Stomach (tissue), 4 donors: ENCODE data around the gene COMMD7.

ENCODE experiments used
- POLR2A ChIP-seq, 4 donors: fragments of 450-650 bp; IDR thresholded peaks; one replicate each; pipeline ENCODE4 v1.6.1; 2016; ENCODE audit warnings: antibody characterized with exemption in 4 of 4, control low read depth in 2 of 4, mild to moderate bottlenecking in 1 of 4, moderate library complexity in 1 of 4
- TF ChIP-seq, protein P1 (sequence below), 7 experiments: fragments of 450-650 bp in 4 of 7; fragments of 200-600 bp in 3 of 7; sonication (generic) in 3 of 7; IDR thresholded peaks; one replicate each; pipeline ENCODE4 v1.5.1; 2016 to 2019; ENCODE audit warnings: antibody characterized with exemption in 7 of 7, control low read depth in 2 of 7, mild to moderate bottlenecking in 1 of 7

DNA sequence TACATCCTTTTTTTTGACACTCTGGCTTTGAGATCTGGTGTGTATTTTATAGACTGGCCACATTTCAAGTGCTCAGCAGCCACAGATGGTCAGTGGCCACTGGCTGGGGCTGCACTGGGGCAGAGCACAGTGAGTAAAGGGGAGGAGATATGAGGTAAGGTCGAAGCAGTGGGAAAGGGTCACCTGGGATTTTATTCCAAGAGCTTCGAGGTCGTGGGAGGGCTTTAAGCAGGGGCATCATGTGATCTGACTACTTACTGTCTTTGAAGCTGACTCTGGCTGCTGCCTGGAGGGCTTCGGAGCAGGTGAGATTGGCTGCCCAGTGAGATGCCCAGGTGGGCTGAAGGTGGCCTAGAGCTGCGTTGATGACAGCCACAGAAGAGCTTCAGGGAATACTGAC is 76.2 kb downstream of the COMMD7 start:
- TF ChIP-seq POLR2A (IDR thresholded peaks at IDR 0.05): no peak
- TF ChIP-seq, protein P1, sequence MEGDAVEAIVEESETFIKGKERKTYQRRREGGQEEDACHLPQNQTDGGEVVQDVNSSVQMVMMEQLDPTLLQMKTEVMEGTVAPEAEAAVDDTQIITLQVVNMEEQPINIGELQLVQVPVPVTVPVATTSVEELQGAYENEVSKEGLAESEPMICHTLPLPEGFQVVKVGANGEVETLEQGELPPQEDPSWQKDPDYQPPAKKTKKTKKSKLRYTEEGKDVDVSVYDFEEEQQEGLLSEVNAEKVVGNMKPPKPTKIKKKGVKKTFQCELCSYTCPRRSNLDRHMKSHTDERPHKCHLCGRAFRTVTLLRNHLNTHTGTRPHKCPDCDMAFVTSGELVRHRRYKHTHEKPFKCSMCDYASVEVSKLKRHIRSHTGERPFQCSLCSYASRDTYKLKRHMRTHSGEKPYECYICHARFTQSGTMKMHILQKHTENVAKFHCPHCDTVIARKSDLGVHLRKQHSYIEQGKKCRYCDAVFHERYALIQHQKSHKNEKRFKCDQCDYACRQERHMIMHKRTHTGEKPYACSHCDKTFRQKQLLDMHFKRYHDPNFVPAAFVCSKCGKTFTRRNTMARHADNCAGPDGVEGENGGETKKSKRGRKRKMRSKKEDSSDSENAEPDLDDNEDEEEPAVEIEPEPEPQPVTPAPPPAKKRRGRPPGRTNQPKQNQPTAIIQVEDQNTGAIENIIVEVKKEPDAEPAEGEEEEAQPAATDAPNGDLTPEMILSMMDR (IDR thresholded peaks at IDR 0.05): no peak
